ENCODE measurements around the gene SNAPC1. TPM values are rescaled to one million over a fixed set of nuclear protein-coding genes. Genes with fewer than 3 reads are reported as not detected.

Gene SNAPC1
- total and polyA plus RNA-seq, 10 of the 15 experiments (the other 5 are each of a cell fraction or from before 2014, with no cell fraction given): 4.5 to 12.0 (median 7.4) TPM

DNA sequence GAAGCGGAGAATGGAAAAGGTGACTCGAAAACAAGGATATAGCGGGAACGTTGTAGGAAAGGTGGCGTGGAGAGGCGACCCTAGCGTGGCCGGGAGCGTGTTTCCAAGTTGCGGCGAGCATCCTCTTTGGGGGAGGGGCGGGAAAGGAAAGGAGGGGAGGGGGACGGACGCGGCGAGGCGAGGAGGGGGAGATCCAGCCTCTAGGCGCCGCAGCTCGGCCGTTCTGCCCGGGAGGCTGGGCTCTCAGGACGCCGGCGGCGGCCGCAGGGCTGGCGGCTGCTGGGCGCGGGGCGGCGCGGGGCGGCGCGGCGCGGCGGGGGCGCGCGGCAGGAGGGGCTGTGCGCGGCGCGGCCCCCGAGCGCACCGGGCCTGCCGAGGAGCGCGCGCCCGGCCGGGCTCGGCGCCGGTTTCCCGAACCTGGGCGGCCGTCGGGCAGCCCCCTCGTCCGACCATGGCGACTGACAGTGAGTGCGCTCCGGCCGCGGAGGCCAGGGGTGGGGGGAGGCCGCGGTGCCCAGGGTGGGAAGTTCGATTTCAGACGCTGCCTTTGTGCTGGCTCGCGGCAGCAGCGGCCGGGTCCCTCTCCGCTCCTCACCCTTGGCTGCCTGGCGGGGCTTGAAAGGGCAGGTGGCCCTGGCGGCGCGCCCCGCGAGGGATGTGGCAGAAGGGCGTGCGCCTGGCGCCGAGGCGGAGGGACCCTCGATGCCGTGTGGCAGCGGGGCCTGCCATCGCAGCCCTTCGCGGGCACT lies 50.3 kb downstream of the SNAPC1 start, which contains the start of gene SYT16:
SYT16 (plus strand) TSS at position 357 of the 749 bp plus-strand sequence.
- ChIA-PET POLR2A (no interaction called here), RAD21 (ENCODE audit: unreplicated experiment) (no interaction called here), SMC1A (ENCODE audit: uncharacterized antibody, unreplicated experiment) (no interaction called here), CTCF (no interaction called here)
- Histone ChIP-seq H3K4me2 (ENCODE audit: control insufficient read depth, insufficient read depth) (no peak within 1 kb of the TSS; the same call in 1 of the 2 replicates), H3K4me3 (no peak within 1 kb of the TSS), H4K20me1 (ENCODE audit: control insufficient read depth, insufficient read depth) (no peaks in the 10 kb centered on the region), H3K36me3 (ENCODE audit: control insufficient read depth in 2 of 2, insufficient read depth in 2 of 2, low read length in 1 of 2) (no peaks in the 10 kb centered on the region), H2AFZ (ENCODE audit: control insufficient read depth, low read depth, low read length) (no peak within 1 kb of the TSS), H3K4me1 (ENCODE audit: control insufficient read depth, insufficient read depth, low read length) (no peaks in the 10 kb centered on the region), H3K9me3 (replicated peaks; ENCODE audit: control insufficient read depth, insufficient read depth, low read length) (no peaks in the 10 kb centered on the region; the same call in 2 of the 3 replicates), H3K27me3 (replicated peaks in 1 of 2; ENCODE audit: control insufficient read depth in 2 of 2, insufficient read depth in 2 of 2, low read length in 1 of 2) (peaks cover 6 to 22% of the 10 kb centered on the region in 2 experiments; a peak in 3 of 4 replicates), H3K79me2 (ENCODE audit: control insufficient read depth, insufficient read depth, low read length) (no peaks in the 10 kb centered on the region), H3K27ac (ENCODE audit: control insufficient read depth, insufficient read depth) (no peak within 1 kb of the TSS), H3K9ac (ENCODE audit: control insufficient read depth, insufficient read depth, low read length) (no peak within 1 kb of the TSS)
- TF ChIP-seq IRF5 (IDR thresholded peaks at IDR 0.05; ENCODE audit: borderline replicate concordance) (no peak), HDAC6 (IDR thresholded peaks at IDR 0.05; ENCODE audit: unreplicated experiment) (peak; percentile 27), RELB (IDR thresholded peaks at IDR 0.05; ENCODE audit: low read depth) (no peak)
- in situ Hi-C loops (cut with MboI): loop anchor here (25.0 kb wide), 1 partner anchor 1175 kb away; the partner anchor contains the start of gene SIX1
- BruUV-seq (replicated peaks): no TSS peak
- FAIRE-seq (no peak), DNase-seq (ENCODE audit: low read depth, low spot score) (no peak), ATAC-seq (no peak)
- intact Hi-C loops (cut with micrococcal nuclease; ENCODE audit: unreplicated experiment): no loop called here
- WGBS (ENCODE audit: insufficient coverage, insufficient replicate concordance, low lambda C conversion rate, missing lambda C conversion rate): 10% methylated on average over 50 of the region's 95 CpGs

Measured in GM12878 (cell line).